ENCODE results near the gene ADAM8. TPM values are rescaled to one million over a fixed set of nuclear protein-coding genes. Genes with fewer than 3 reads are reported as not detected.

Gene ADAM8
- total and polyA plus RNA-seq, 4 experiments from 2014 or later: 63.9 to 97.8 (median 88.8) TPM

DNA sequence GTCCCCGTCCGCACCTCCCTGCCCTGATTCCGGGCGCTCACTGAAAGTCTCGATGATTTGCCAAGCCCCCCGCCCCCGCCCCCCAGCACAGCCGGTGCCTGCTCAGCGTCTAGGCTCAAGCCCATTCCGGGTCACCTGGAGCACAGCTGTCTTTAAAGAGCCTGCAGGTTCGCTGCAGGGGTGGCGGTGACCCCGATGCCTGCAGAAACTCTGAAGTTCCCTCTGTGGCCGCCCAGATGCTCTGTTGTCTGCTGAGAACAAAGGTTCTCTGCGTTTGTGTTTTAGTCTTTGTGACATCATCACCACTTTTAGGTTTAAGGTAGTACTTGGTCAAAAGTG lies 38.2 kb downstream of the ADAM8 start:
- peaks cover 0 to 1% (median 0%) of the 10 kb centered on the region in 8 donors for H3K9me3 Mint-ChIP-seq
- H3K36me3 Mint-ChIP-seq: no peaks in the 10 kb centered on the region
- Histone ChIP-seq H3K4me1 (ENCODE audit: insufficient read depth, low read length) (peaks cover 29% of the 10 kb centered on the region), H3K4me3 (ENCODE audit: low read length in 2 of 2) (no peak overlapping the region), H3K27ac (ENCODE audit: low read depth, low read length) (no peak overlapping the region), H3K27me3 (ENCODE audit: insufficient read depth, low read length) (peaks cover 28% of the 10 kb centered on the region), H3K9me3 (ENCODE audit: control insufficient read depth in 1 of 2, low read length in 2 of 2) (no peaks in the 10 kb centered on the region), H3K36me3 (ENCODE audit: insufficient read depth, low read length) (no peaks in the 10 kb centered on the region)
- peak overlapping the region in 1 of 7 donors; percentile 42 for H3K27ac Mint-ChIP-seq
- DNase-seq: no peak
- ChIA-PET POLR2A (ENCODE audit: partially characterized antibody) (no interaction called here), CTCF (ENCODE audit: partially characterized antibody) (no interaction called here)
- H3K4me3 Mint-ChIP-seq: peak overlapping the region in 1 of 8 donors; percentile 54
- H3K27me3 Mint-ChIP-seq: peaks cover 40 to 44% of the 10 kb centered on the region in 2 donors
- H3K4me1 Mint-ChIP-seq: peaks cover 13 to 37% (median 20%) of the 10 kb centered on the region in 4 donors
- intact Hi-C loops (cut with micrococcal nuclease): no loop called here

DNA sequence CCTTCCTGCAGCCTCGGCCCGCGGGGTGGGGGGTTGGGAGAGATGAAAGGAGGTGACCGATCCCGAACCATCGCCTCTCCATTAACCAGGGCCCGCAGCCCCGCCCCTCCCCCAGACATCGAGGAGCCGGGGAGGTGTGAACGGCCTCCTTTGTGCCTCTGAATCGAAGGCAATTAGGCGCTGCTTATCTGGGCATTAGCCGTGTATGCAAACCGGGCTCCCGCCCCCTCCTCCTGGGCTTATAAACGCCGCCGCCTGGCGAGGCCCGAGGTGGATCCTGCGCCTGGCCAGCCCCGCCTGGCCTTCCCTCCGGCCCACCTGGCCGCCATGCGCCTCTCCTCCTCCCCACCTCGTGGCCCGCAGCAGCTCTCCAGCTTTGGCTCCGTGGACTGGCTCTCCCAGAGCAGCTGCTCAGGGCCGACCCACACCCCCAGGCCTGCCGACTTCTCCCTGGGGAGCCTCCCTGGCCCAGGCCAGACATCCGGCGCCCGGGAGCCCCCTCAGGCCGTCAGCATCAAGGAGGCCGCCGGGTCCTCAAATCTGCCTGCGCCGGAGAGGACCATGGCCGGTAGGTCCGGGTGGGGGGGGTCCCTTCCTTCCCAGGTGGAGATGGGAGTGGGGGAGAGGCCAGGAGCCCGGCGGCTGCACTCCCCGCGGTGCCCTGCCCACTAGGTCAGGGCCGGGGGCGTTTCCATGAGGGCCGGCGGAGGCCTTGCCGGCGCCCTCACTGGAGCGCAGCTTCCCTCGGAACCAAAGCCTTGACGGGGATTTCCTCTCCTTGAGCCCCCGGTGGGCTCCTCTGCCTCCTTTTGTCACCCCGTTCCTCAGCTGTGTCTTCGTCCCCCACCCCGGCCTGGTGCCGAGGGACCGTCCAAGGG lies 38.8 kb downstream of the ADAM8 start, which contains the start of gene VENTX:
Gene VENTX (plus strand): TSS at position 268 of the 878 bp plus-strand sequence. CDS start 60 bp downstream, at position 328.
- Histone ChIP-seq H3K4me3 (ENCODE audit: low read length in 2 of 2) (peak within 1 kb of the TSS in 1 of 2 donors; percentile 24), H3K4me1 (ENCODE audit: insufficient read depth, low read length) (peaks cover 29% of the 10 kb centered on the region)
- peak within 1 kb of the TSS in 1 of 7 donors; percentile 42 for H3K27ac Mint-ChIP-seq

DNA sequence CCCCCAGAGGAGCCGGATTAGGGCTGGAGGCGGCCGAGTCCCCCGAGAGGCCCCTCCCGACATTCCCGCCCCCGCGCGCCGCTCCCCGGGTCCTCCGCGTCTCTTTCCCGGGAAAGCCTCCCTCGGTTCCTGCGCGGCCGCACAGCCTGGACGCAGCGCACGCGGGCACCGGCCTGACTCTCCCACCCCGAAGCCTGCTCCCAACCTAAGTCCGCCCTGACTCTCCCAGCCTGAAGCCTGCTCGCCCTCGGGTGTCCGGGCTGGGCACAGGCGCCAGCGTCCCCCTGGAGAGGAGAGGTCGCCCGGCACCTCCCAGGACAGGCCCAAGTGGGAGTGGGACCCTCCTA lies 39.5 kb downstream of the ADAM8 start:
- Histone ChIP-seq H3K4me3 (ENCODE audit: low read length in 2 of 2) (peak overlapping the region in 1 of 2 donors; percentile 24), H3K27ac (ENCODE audit: low read depth, low read length) (no peak overlapping the region), H3K27me3 (ENCODE audit: insufficient read depth, low read length) (peaks cover 28% of the 10 kb centered on the region), H3K4me1 (ENCODE audit: insufficient read depth, low read length) (peaks cover 29% of the 10 kb centered on the region), H3K36me3 (ENCODE audit: insufficient read depth, low read length) (no peaks in the 10 kb centered on the region), H3K9me3 (ENCODE audit: control insufficient read depth in 1 of 2, low read length in 2 of 2) (no peaks in the 10 kb centered on the region)
- ChIA-PET CTCF (ENCODE audit: partially characterized antibody) (no interaction called here), POLR2A (ENCODE audit: partially characterized antibody) (no interaction called here)
- H3K4me1 Mint-ChIP-seq: peaks cover 10 to 38% (median 16%) of the 10 kb centered on the region in 4 donors
- H3K27me3 Mint-ChIP-seq: peaks cover 37 to 43% of the 10 kb centered on the region in 2 donors
- intact Hi-C loops (cut with micrococcal nuclease): no loop called here
- H3K36me3 Mint-ChIP-seq: no peaks in the 10 kb centered on the region
- H3K4me3 Mint-ChIP-seq: peak overlapping the region in 2 of 8 donors; percentile 41 to 63
- no peak for DNase-seq
- peaks cover 0 to 1% (median 0%) of the 10 kb centered on the region in 8 donors for H3K9me3 Mint-ChIP-seq
- no peak overlapping the region for H3K27ac Mint-ChIP-seq

More for the DNA sequence above, 38.8 kb downstream of the ADAM8 start, which contains the start of gene VENTX:
- Mint-ChIP-seq H3K4me1 (peaks cover 10 to 38% (median 18%) of the 10 kb centered on the region in 4 donors), H3K9me3 (peaks cover 0 to 1% (median 0%) of the 10 kb centered on the region in 8 donors), H3K27me3 (peaks cover 36 to 43% of the 10 kb centered on the region in 2 donors), H3K4me3 (peak within 1 kb of the TSS in 3 of 8 donors; percentile 41 to 63 (median 54)), H3K36me3 (no peaks in the 10 kb centered on the region)
- intact Hi-C loops (cut with micrococcal nuclease): no loop called here
- Histone ChIP-seq H3K36me3 (ENCODE audit: insufficient read depth, low read length) (no peaks in the 10 kb centered on the region), H3K27me3 (ENCODE audit: insufficient read depth, low read length) (peaks cover 28% of the 10 kb centered on the region), H3K9me3 (ENCODE audit: control insufficient read depth in 1 of 2, low read length in 2 of 2) (no peaks in the 10 kb centered on the region), H3K27ac (ENCODE audit: low read depth, low read length) (no peak within 1 kb of the TSS)
- POLR2A ChIA-PET (ENCODE audit: partially characterized antibody): no interaction called here
- no peak for DNase-seq
- CTCF ChIA-PET (ENCODE audit: partially characterized antibody): no interaction called here

DNA sequence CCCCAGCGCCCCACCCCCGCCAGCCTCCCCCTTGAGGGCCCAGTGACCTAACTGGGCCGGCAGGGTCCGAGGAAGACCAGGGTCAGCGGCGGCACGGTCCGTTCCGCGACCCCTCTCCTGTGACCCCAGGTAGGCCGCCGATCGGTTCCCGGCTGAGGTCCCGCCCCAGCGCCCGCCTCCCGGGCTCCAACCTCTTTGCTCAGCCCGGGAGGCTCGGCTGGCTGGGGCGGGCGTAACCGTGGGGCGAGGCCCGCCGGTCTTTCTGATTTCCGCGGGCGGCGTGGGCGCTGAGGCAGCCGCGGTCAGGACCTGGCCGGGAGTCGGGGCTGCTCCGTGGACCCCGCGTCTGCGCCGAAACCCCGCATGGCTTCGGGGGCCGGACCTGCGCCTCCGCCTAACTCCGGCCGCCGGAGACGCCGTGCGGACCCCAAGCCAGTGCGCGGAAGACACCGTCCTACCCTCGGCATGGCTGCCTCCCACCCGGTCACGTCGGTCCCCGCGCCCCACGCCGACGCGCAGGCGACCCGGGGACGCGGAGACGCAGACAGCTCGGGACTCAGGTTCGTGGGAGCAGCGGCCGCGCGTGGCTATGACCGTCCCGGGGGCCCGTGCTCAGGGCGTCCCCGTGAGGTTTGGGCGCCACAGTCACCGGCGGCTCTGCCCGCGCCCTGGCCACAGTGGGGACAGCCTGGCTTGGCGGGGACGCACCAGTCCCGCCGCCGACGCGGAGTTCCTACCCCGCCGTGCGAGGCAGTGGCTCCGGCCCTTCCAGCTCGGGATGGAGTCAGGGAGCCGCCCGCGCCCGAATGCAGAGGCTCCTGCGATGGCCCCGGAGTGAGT lies 40.0 kb downstream of the ADAM8 start:
- POLR2A ChIA-PET (ENCODE audit: partially characterized antibody): interaction anchor here (1.5 kb wide), 1 partner anchor 22 kb away, joined by 6 read pairs; no protein-coding TSS in a partner anchor
- Mint-ChIP-seq H3K27ac (no peak overlapping the region), H3K9me3 (peaks cover 0 to 1% (median 0%) of the 10 kb centered on the region in 8 donors), H3K27me3 (peaks cover 37 to 43% of the 10 kb centered on the region in 2 donors), H3K4me1 (peaks cover 7 to 36% (median 13%) of the 10 kb centered on the region in 4 donors), H3K4me3 (peak overlapping the region in 1 of 8 donors; percentile 77), H3K36me3 (no peaks in the 10 kb centered on the region)
- intact Hi-C loops (cut with micrococcal nuclease): no loop called here
- H3K4me3 ChIP-seq (ENCODE audit: low read length in 2 of 2): peak overlapping the region in 1 of 2 donors; percentile 24
- DNase-seq: no peak
- no peak overlapping the region for H3K27ac ChIP-seq (ENCODE audit: low read depth, low read length)
- CTCF ChIA-PET (ENCODE audit: partially characterized antibody): no interaction called here
- H3K4me1 ChIP-seq (ENCODE audit: insufficient read depth, low read length): peaks cover 23% of the 10 kb centered on the region
- no peaks in the 10 kb centered on the region for H3K36me3 ChIP-seq (ENCODE audit: insufficient read depth, low read length)
- H3K9me3 ChIP-seq (ENCODE audit: control insufficient read depth in 1 of 2, low read length in 2 of 2): no peaks in the 10 kb centered on the region
- peaks cover 30% of the 10 kb centered on the region for H3K27me3 ChIP-seq (ENCODE audit: insufficient read depth, low read length)

DNA sequence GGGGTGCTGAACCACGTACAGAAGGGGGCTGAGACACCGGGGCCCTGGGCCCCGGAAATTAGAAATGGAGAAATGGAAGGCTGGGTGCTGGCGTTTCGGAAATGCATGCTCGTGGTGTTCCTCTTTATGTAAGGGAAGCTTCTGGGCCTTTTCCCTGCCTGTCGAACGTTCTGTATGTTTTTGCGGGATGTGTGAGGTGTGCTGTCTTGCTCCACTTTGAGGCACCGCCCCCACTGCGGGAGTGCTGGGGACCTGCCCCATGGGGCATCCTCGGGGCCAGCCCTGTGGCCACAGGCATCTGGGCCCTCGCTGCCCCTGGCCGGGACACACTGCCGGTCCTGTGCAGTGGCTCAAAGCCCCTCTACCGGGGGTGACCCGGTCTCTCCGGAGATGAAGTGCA lies 40.7 kb downstream of the ADAM8 start:
- CTCF ChIA-PET (ENCODE audit: partially characterized antibody): no interaction called here
- Histone ChIP-seq H3K27ac (ENCODE audit: low read depth, low read length) (no peak overlapping the region), H3K4me1 (ENCODE audit: insufficient read depth, low read length) (peaks cover 17% of the 10 kb centered on the region), H3K4me3 (ENCODE audit: low read length in 2 of 2) (peak overlapping the region in 1 of 2 donors; percentile 24), H3K27me3 (ENCODE audit: insufficient read depth, low read length) (peaks cover 24% of the 10 kb centered on the region), H3K36me3 (ENCODE audit: insufficient read depth, low read length) (no peaks in the 10 kb centered on the region), H3K9me3 (ENCODE audit: control insufficient read depth in 1 of 2, low read length in 2 of 2) (no peaks in the 10 kb centered on the region)
- POLR2A ChIA-PET (ENCODE audit: partially characterized antibody): interaction anchor here (1.5 kb wide), 1 partner anchor 23 kb away, joined by 6 read pairs; no protein-coding TSS in a partner anchor
- intact Hi-C loops (cut with micrococcal nuclease): no loop called here
- Mint-ChIP-seq H3K9me3 (peaks cover 0 to 1% (median 0%) of the 10 kb centered on the region in 8 donors), H3K36me3 (no peaks in the 10 kb centered on the region), H3K4me1 (peaks cover 3 to 34% (median 9%) of the 10 kb centered on the region in 4 donors), H3K4me3 (peak overlapping the region; percentile 54 to 81 (median 68)), H3K27me3 (peaks cover 35 to 39% of the 10 kb centered on the region in 2 donors), H3K27ac (peak overlapping the region in 2 of 7 donors; percentile 36 to 59)
- DNase-seq: no peak

DNA sequence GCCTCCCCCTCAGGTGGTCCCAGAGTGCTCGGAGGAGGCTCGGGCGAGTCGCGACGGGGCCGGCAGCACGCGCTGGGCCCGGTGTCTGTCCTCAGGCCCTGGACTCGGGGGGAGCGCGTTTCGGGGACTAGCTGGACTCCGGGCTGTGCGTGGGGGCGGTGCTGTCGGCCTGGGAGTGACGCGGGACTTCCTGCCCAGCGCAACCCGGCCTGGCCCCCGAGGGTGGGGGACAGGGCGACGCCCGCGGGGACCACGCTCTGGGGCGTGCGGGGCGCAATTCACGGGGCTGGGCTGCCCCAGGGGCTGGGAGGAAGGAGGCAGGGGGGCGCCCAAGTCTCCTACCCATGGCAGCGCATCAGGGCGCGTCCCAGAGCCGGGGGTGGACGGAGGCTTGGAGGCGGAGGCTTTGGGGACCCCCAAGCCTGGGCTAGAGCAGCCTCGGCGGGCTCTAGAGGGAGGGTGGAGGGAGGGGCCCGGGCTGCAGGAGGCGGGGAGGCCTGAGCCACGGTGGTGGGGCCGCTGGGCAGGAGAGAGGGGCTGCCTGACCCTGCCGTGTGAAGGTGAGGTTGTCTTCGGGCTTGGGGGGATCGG lies 41.3 kb downstream of the ADAM8 start:
- no peak overlapping the region for H3K27ac ChIP-seq (ENCODE audit: low read depth, low read length)
- CTCF ChIA-PET (ENCODE audit: partially characterized antibody): no interaction called here
- H3K4me3 ChIP-seq (ENCODE audit: low read length in 2 of 2): peak overlapping the region in 1 of 2 donors; percentile 24
- peaks cover 22% of the 10 kb centered on the region for H3K27me3 ChIP-seq (ENCODE audit: insufficient read depth, low read length)
- DNase-seq: no peak
- POLR2A ChIA-PET (ENCODE audit: partially characterized antibody): interaction anchor here (1.5 kb wide), 1 partner anchor 24 kb away, joined by 6 read pairs; no protein-coding TSS in a partner anchor
- H3K4me1 ChIP-seq (ENCODE audit: insufficient read depth, low read length): peaks cover 14% of the 10 kb centered on the region
- H3K36me3 ChIP-seq (ENCODE audit: insufficient read depth, low read length): no peaks in the 10 kb centered on the region
- Mint-ChIP-seq H3K27ac (no peak overlapping the region), H3K4me1 (peaks cover 0 to 29% (median 5%) of the 10 kb centered on the region in 4 donors), H3K4me3 (peak overlapping the region; percentile 54 to 85 (median 68)), H3K9me3 (peaks cover 0 to 1% (median 0%) of the 10 kb centered on the region in 8 donors), H3K36me3 (no peaks in the 10 kb centered on the region), H3K27me3 (peaks cover 31 to 35% of the 10 kb centered on the region in 2 donors)
- H3K9me3 ChIP-seq (ENCODE audit: control insufficient read depth in 1 of 2, low read length in 2 of 2): no peaks in the 10 kb centered on the region
- intact Hi-C loops (cut with micrococcal nuclease): no loop called here
